PC-3 (cell line): ENCODE results near the gene SERGEF. TPM values are rescaled to one million over a fixed set of nuclear protein-coding genes. Genes with fewer than 3 reads are reported as not detected.
A peak's percentile ranks its signal among the peaks of the same experiment; 100 is the strongest.

ENCODE experiments used
- ATAC-seq: fragments of 200-7000 bp; cut with Tn5 transposase; 2 replicates; pipeline ENCODE4 v1.9.1; 2020; ENCODE audit warnings: mild to moderate bottlenecking, moderate library complexity
- BruUV-seq: library from RNA; stranded (reverse); fragments of 400-500 nt; replicated peaks from 2 replicates; lab custom pipeline; 2021; lab: Mats Ljungman, UMichigan
- CTCF ChIA-PET: fragments of 300-600 bp; sonication (Branson Sonifier 250); formaldehyde crosslinking; loops from one replicate; lab custom pipeline; 2022; ENCODE audit warnings: antibody characterized with exemption; lab: Charles Lee
- POLR2A ChIA-PET: fragments of 300-600 bp; sonication (Branson Sonifier 250); formaldehyde crosslinking; loops from one replicate; lab custom pipeline; 2022; ENCODE audit warnings: antibody characterized with exemption; ENCODE audit not compliant: unreplicated experiment; lab: Charles Lee
- DNase-seq: peaks from one replicate; pipeline ENCODE4 v3.0.0-alpha.2; 2015
- H2AFZ ChIP-seq: fragments of 300-600 bp; sonication (generic); 2 replicates; pipeline ENCODE4 v1.6.0; 2016; ENCODE audit warnings: antibody characterized with exemption, low read length
- H3F3A ChIP-seq: fragments of 300-600 bp; sonication (generic); one replicate; pipeline ENCODE4 v1.6.0; 2017; ENCODE audit warnings: antibody characterized with exemption, low read length, control low read depth, mild to moderate bottlenecking; ENCODE audit not compliant: unreplicated experiment
- H3K27ac ChIP-seq: fragments of 300-600 bp; sonication (generic); 2 replicates; pipeline ENCODE4 v1.5.1; 2016; ENCODE audit warnings: mild to moderate bottlenecking, low read length
- H3K27me3 ChIP-seq: fragments of 300-600 bp; sonication (generic); 2 replicates; pipeline ENCODE4 v1.6.1; 2016; ENCODE audit warnings: low read length, mixed read lengths
- H3K36me3 ChIP-seq: fragments of 300-600 bp; sonication (generic); 2 replicates; pipeline ENCODE4 v1.6.1; 2016; ENCODE audit warnings: low read depth, mixed run types, low read length, mixed read lengths
- H3K4me1 ChIP-seq: fragments of 300-600 bp; sonication (generic); 2 replicates; pipeline ENCODE4 v1.5.1; 2016; ENCODE audit warnings: low read length; ENCODE audit not compliant: insufficient read depth
- H3K4me2 ChIP-seq: fragments of 300-600 bp; sonication (generic); 2 replicates; pipeline ENCODE4 v1.6.0; 2016; ENCODE audit warnings: low read length
- H3K4me3 ChIP-seq: fragments of 300-600 bp; sonication (generic); 2 replicates; pipeline ENCODE4 v1.5.1; 2016; ENCODE audit warnings: mild to moderate bottlenecking, low read length, mixed read lengths
- H3K79me2 ChIP-seq: fragments of 300-600 bp; sonication (generic); 2 replicates; pipeline ENCODE4 v1.6.1; 2017; ENCODE audit warnings: low read length, mixed read lengths
- H3K9ac ChIP-seq: fragments of 300-600 bp; sonication (generic); 2 replicates; pipeline ENCODE4 v1.6.0; 2016; ENCODE audit warnings: mild to moderate bottlenecking, low read length
- H3K9me2 ChIP-seq: fragments of 300-600 bp; sonication (generic); replicated peaks from 2 replicates; pipeline ENCODE4 v1.6.1; 2016; ENCODE audit warnings: mixed run types, low read length, mixed read lengths
- H3K9me3 ChIP-seq: fragments of 300-600 bp; sonication (generic); 2 replicates; pipeline ENCODE4 v1.6.1; 2016; ENCODE audit warnings: low read length, mixed read lengths
- H4K20me1 ChIP-seq: fragments of 300-600 bp; sonication (generic); 2 replicates; pipeline ENCODE4 v1.6.1; 2016; ENCODE audit warnings: low read length, mixed read lengths
- CTCF ChIP-seq: fragments of 300-600 bp; sonication (generic); conservative IDR thresholded peaks from 2 replicates; pipeline ENCODE4 v1.5.1; 2017; ENCODE audit warnings: antibody characterized with exemption, low read depth, mild to moderate bottlenecking, low read length
- EZH2 ChIP-seq: fragments of 300-600 bp; sonication (generic); IDR thresholded peaks from one replicate; pipeline ENCODE4 v1.6.1; 2017; ENCODE audit warnings: antibody characterized with exemption, mild to moderate bottlenecking, low read length; ENCODE audit not compliant: unreplicated experiment
- EZH2phosphoT487 ChIP-seq: fragments of 300-600 bp; sonication (generic); IDR thresholded peaks from 2 replicates; pipeline ENCODE4 v1.6.1; 2018; ENCODE audit warnings: mild to moderate bottlenecking, antibody characterized with exemption, low read length, borderline replicate concordance
- intact Hi-C: fragments of 100-400 bp; cut with micrococcal nuclease; formaldehyde crosslinking; loops from 2 replicates; pipeline ENCODE4 v1.9.0; 2023
- total RNA-seq: library from RNA; depleted of rRNA; stranded (reverse); fragments of >200 nt; gene quantifications from 2 replicates; pipeline ENCODE4 v1.2.3, GENCODE V29; 2014

The SERGEF gene
- total RNA-seq, 1 experiment from 2014 or later: 13.7 TPM

GRCh38 chr11:17992916-17993315 lies 19.9 kb downstream of the SERGEF start:
- no peak overlapping the region for H3K4me2 ChIP-seq
- H2AFZ ChIP-seq: no peak overlapping the region
- H3K9ac ChIP-seq: no peak overlapping the region
- no peak overlapping the region for H3K27ac ChIP-seq
- H3K9me3 ChIP-seq: no peaks in the 10 kb centered on the region
- no peaks in the 10 kb centered on the region for H3F3A ChIP-seq
- intact Hi-C loops: loop anchor here (1.0 to 5.0 kb wide), 3 partner anchors 20 to 113 kb away; partner anchors contain the start of genes SAAL1 and SERGEF
- H3K9me2 ChIP-seq: no peaks in the 10 kb centered on the region
- DNase-seq: peak; percentile 43
- ChIA-PET CTCF (interaction anchor here (0.6 kb wide), 1 partner anchor 394 kb away, joined by 3 read pairs; no protein-coding TSS in a partner anchor), POLR2A (no interaction called here)
- TF ChIP-seq CTCF: no peak
- TF ChIP-seq EZH2: no peak
- no peak for TF ChIP-seq EZH2phosphoT487
- no peak overlapping the region for H3K4me3 ChIP-seq
- H3K4me1 ChIP-seq: no peaks in the 10 kb centered on the region; the same call in 1 of the 2 replicates
- ATAC-seq: peak; percentile 78
- BruUV-seq: no TSS peak
- H3K36me3 ChIP-seq: no peaks in the 10 kb centered on the region; the same call in 1 of the 2 replicates
- H3K79me2 ChIP-seq: no peaks in the 10 kb centered on the region
- H3K27me3 ChIP-seq: no peaks in the 10 kb centered on the region
- H4K20me1 ChIP-seq: no peaks in the 10 kb centered on the region

GRCh38 chr11:17991783-17992433 lies 20.9 kb downstream of the SERGEF start:
- TF ChIP-seq CTCF: peak; percentile 84
- TF ChIP-seq EZH2: no peak
- TF ChIP-seq EZH2phosphoT487: no peak
- intact Hi-C loops: loop anchor here (1.0 to 5.0 kb wide), 3 partner anchors 21 to 114 kb away; partner anchors contain the start of genes SAAL1 and SERGEF
- Histone ChIP-seq H4K20me1 (no peaks in the 10 kb centered on the region), H3K9me3 (no peaks in the 10 kb centered on the region), H3K27ac (no peak overlapping the region), H3K9ac (no peak overlapping the region), H3K27me3 (no peaks in the 10 kb centered on the region), H3K36me3 (no peaks in the 10 kb centered on the region; the same call in none of the 2 replicates), H3K4me1 (peaks cover 4% of the 10 kb centered on the region), H2AFZ (no peak overlapping the region), H3K9me2 (no peaks in the 10 kb centered on the region), H3K79me2 (no peaks in the 10 kb centered on the region), H3K4me3 (no peak overlapping the region), H3F3A (no peaks in the 10 kb centered on the region), H3K4me2 (no peak overlapping the region)
- DNase-seq (peak; percentile 49), ATAC-seq (peak; percentile 72)
- no TSS peak for BruUV-seq
- ChIA-PET CTCF (no interaction called here), POLR2A (no interaction called here)

- ChIA-PET POLR2A (no interaction called here), CTCF (no interaction called here)
- no peak overlapping the region for H2AFZ ChIP-seq
- H3K4me3 ChIP-seq: no peak overlapping the region
- BruUV-seq: no TSS peak
- H3K4me1 ChIP-seq: peaks cover 27% of the 10 kb centered on the region
- H3K9me2 ChIP-seq: no peaks in the 10 kb centered on the region
- ATAC-seq (no peak), DNase-seq (no peak)
- peaks cover 6% of the 10 kb centered on the region for H3F3A ChIP-seq
- no peaks in the 10 kb centered on the region for H3K79me2 ChIP-seq
- no peak for TF ChIP-seq CTCF
- TF ChIP-seq EZH2: no peak
- no peak for TF ChIP-seq EZH2phosphoT487
- H3K27me3 ChIP-seq: no peaks in the 10 kb centered on the region
- H3K9ac ChIP-seq: no peak overlapping the region
- no peak overlapping the region for H3K27ac ChIP-seq
- H3K4me2 ChIP-seq: no peak overlapping the region
- H3K9me3 ChIP-seq: no peaks in the 10 kb centered on the region
- H4K20me1 ChIP-seq: no peaks in the 10 kb centered on the region
- no peaks in the 10 kb centered on the region; the same call in none of the 2 replicates for H3K36me3 ChIP-seq
- intact Hi-C loops: loop anchor here (10.0 kb wide), 1 partner anchor 395 kb away; no protein-coding TSS in a partner anchor
Observed at GRCh38 chr11:17989306-17989705, 23.5 kb downstream of the SERGEF start.
